Measurements from ENCODE around the gene HIGD1A.

HIGD1A gene

DNA sequence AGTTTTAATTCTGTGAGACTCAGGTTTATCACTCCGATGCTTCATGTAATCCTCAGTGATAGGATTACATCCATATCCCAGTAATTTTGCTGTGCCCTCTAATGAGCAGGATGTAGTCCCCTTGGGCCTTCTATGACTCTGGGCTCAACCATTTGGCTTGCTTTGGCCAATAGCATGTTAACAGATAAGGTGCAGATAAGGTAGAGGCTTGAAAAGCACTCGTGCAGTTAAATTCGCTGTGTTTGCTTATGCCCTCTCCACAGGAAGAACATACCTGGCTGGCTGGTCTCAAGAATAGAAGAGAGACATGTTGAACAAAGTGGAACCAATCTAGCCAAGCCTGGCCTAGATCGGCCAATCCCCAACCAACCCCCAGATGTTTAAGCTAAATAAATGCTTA is 51.3 kb downstream of the HIGD1A start:
- no peak for DNase-seq

DNA sequence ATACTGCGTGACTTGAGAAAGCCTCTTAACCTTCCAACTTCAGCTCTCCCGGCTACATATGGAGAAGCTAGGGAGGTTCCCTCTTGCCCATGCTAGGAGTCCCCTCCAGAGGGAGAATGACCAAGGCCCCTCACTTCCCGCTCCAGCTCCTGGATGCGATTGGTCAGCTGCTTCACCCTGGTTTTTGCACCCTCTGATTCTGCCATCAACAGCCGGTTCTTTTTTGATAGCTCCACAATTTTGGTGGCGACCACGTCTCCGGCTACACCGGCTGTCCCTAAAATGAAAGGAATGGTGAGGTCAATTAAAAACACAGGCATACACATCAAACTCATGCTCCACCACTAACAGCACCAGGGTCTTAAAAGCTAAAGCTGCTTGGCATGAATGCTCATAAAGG is 51.8 kb downstream of the HIGD1A start:
- DNase-seq, result no peak

DNA sequence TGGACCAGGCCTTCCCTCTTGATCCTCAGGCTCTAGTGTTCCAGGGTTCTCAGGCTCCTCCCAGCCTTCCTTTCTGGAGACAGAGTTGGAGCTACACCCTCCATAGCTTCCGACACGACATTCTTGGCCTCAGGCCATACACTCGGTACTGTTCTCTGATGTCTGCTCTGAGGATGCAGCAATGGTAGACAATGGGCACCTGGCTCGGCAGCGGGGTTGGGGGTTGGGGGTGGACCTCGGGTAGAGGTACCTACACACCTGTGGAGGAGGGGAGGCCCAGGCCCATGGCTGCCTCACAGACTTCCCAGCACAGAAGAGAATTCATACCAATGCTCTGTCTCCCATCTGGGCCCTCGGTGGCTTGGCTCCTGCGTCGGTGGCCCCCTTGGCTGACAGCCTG is 52.7 kb downstream of the HIGD1A start:
- DNase-seq, result peak; percentile 11

- no peak for DNase-seq
Measured at GRCh38 chr3:42750834-42751233, 53.5 kb downstream of the HIGD1A start.

GRCh38 chr3:42749753-42750231 is 54.5 kb downstream of the HIGD1A start:
- no peak for DNase-seq

DNA sequence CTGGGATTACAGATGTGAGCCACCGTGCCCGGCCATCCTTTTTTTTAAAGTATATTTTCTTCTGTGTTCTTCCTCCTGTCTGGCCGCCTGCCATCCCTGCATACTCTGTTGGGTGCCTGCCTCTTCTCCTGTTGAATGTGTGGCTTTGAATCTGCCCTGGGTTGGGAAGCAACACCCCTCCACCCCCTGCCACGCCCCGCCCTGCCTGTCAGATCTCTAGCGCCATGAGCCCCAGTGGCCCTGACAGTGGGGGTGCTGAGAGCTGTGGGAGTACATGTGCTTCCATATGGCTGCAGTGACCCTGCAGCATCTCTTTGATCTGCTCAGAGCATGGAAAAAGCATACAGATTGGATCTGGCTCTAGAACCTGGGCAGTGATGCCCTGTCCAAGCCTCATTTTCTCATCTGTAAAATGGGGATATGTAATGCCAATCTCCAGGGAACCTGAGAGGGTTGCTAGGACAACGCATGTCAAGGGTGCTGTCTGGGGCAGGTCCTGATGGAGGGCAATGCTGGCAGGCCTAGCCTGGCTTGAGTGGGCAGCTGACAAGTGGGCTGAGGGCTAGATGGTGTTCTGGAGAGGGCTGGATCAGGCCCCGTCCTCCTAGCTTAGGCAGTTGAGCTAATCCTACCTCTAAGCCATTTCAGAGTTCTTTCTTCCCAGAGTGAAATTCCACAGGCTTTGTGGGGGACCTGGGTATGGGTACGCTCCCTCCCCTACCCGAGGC is 55.1 kb downstream of the HIGD1A start:
- no peak for DNase-seq

DNA sequence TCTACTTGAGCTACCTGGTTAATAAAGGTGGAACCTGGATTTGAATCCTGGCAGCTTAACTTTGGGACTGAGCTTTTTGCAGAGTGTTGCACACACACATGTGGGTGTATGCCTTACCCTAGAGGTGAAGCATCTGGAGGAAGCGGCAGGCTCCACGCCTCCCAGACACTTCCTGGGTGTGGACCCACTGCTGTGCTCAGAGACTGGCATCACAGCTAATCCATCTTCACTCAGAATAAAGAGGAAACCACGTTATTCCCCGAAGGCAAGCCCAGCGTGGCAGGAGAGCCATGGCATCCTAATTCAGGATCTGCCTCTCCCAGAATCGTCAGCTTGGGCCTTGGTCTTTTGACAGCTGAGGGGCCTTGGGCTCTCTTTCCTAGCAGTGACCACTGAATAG is 56.7 kb downstream of the HIGD1A start:
- DNase-seq, result no peak

DNA sequence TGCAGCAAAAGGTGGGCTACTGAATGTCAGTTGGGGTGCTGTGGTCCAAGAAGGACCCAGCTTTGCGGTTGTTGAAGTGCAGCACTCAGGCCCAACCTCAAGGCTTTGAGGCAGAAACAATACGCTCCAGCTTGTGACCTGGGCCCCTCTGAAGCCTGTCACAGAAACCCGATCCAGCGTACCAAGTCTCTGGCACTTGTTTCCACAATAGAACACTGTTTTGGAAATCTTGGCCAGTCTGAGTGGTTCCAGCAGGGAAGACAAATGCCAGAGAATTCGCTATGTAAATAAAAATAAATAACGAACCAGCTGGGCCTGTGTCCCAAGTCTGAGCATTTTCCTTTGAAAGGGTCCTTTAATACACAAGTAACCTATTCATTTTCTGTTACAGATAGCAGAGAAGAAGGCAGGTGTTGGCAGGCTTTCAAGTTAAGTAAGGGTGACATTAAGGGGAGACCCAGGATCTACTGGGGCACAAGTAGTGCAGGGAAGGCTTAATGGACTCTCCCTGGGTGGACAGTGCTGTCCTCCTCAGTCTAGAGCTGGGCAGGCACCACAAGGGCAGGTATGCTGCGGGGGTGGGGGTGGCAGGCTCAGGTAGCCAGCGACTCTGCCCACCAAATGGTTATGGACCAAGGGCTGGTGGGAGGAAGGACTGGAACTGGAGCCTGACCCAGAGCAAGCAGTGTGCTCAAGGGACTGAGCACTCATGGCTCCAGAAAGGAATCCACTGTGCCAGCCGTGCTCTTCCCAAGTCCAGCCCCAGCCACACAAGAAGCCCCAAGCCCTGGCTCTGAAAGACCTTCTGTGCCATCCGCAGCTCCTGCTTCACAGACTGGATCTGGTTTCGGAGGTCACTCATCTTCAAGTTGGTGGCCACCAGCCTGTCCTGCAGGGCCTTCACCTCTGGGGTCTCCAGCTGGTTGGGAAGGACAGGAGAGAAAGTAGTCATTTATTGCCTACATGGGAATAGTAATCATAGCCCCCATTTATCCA is 57.5 kb downstream of the HIGD1A start:
- DNase-seq, result peak; percentile 21

- no peak for DNase-seq
Measured at GRCh38 chr3:42745776-42746454, 58.4 kb downstream of the HIGD1A start.

- DNase-seq, result no peak
Measured at GRCh38 chr3:42745291-42745745, 59.0 kb downstream of the HIGD1A start.

DNA sequence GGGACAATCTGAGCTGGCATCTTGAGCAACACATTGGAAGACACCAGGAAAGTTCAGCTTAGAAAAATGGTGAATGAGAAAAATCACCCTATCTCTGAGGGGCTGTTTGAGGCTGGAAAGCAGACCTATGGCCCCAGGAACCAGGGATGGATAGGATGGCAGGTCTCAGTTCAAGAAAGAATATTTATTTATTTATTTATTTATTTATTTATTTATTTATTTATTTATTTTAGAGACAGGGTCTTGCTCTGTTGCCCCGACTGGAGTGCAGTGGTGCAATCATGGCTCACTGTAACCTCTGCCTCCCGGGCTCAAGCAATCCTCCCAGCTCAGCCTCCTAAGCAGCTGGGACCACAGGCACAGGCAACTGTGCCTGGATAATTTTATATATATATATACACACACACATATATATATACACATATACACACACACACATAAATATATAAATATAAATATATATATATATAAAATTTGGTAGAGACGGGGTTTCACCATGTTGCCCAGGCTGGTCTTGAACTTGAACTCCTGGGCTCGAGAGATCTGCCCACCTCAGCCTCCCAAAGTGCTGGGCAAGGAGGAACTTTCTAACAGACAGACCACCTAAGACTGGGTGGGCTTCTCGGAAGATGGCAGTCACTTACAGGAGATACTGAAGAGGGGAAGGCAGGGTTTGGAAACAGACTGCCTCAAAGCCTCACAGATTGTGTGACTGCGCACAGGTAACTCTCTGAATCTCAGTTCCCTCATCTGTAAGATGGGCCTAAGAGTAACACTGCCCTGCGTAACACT is 60.9 kb downstream of the HIGD1A start:
- DNase-seq, result no peak

- no peak for DNase-seq
Measured at GRCh38 chr3:42742688-42743087, 61.6 kb downstream of the HIGD1A start.

DNA sequence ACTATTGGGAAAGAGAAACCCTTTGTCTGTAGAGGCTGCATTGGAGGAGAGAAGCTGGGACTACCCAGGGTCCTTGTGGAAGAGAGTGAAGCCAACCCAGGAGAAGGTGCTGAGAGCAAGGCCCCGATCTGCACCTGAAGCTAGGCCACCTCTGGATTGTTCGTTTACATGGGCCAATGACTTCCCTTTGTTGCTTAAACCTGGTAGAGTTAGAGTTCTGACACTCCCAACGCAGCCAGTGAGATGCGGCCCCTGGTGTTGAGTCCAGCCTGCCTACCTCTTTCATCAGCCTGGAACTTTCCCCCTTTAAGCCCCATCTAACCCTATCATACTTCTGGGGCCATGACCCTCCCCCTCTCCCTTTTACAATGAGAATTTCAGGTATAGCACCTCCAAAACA is 62.0 kb downstream of the HIGD1A start:
- DNase-seq, result no peak

DNA sequence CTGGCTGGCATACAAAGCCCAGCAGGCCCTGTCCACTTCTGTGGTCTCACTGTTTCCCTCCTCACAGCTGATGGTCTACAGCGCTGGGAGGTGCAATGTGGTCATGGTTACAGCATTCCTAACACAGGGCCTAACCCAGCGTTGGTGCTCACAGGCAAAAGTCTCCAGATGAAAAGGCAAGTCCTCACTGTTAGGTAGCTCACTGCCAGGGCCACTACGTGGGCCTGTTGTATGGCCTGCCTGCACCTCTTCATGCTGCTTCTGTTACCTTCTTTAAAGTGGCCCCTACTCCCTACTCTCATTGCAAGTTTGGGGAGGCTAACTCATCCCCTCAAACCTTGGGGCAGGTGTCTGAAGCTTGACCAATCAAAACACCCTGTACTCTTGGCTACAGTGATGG is 62.5 kb downstream of the HIGD1A start:
- no peak for DNase-seq

GRCh38 chr3:42739401-42740158 is 64.7 kb downstream of the HIGD1A start:
- no peak for DNase-seq

- DNase-seq, result no peak
Measured at GRCh38 chr3:42736531-42736930, 67.8 kb downstream of the HIGD1A start.

GRCh38 chr3:42736081-42736480 is 68.2 kb downstream of the HIGD1A start:
- peak; percentile 16 for DNase-seq

DNA sequence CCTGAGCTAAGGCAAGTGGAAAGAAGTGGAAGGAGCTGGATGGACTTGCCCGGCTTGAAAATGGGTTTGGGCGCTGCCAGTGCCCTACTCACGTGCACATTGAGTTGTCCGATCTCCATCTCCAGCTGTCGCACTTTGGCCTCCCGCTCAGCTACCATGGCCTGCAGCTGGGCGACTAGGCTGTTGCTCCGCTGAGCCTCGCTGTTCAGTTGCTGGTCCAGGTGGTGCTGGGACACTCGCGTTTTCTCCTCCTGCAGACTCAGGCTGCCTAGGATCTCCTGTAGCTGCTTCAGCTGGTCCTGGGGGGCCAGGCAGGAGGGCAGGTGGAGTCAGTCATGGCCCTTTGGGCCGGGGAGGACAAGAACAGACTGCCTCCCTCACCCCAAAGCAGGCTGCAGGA is 68.7 kb downstream of the HIGD1A start:
- no peak for DNase-seq

- DNase-seq, result no peak
Measured at GRCh38 chr3:42735019-42735418, 69.3 kb downstream of the HIGD1A start.

DNA sequence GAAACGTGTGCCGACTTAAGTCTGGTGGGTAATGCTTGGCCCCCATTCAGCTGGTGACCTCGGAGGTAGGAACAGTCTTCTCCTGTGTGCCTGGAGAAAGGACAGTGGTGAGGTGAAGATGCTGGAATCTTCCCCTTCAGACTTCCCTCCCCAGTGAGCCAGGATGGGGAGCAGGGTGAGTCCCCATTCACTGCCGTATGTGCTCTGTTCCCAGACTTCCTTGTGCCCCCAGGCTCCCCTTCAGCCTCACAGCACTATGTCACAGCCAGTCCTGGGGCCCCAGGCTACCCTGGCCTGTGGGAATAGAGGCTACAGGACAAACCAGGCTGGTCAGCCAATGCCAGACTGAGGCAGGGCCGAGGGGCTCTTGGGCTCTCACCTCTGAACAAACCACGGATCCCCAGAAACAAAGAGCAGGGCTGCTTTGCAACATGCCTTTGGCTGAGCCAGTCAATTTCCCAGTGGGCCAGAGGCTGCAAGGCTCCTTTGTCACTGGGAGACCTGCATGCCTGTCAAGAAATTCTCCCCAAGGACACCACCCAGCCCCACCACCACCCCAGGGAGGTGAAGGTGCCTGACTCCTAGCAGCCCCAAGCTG is 69.9 kb downstream of the HIGD1A start:
- DNase-seq, result no peak
